ENCODE measurements around the gene SPARC.

The SPARC gene

GRCh38 chr5:151648089-151648488, 38.6 kb downstream of the SPARC start:
- no peak for TF ChIP-seq CTCF (IDR thresholded peaks at IDR 0.05; ENCODE audit: insufficient read depth, low read depth, low read length, missing control alignments)
- H3K4me3 ChIP-seq (ENCODE audit: low read length) = no peak overlapping the region
- DNase-seq (ENCODE audit: low read depth) = peak; percentile 53

- TF ChIP-seq CTCF (IDR thresholded peaks at IDR 0.05; ENCODE audit: insufficient read depth, low read depth, low read length, missing control alignments) = no peak
These were observed 39.3 kb downstream of the SPARC start for GRCh38 chr5:151647320-151647861.

GRCh38 chr5:151646334-151646733, 40.4 kb downstream of the SPARC start:
- no peak overlapping the region for H3K4me3 ChIP-seq (ENCODE audit: low read length)
- TF ChIP-seq CTCF (IDR thresholded peaks at IDR 0.05; ENCODE audit: insufficient read depth, low read depth, low read length, missing control alignments) = no peak
- DNase-seq (ENCODE audit: low read depth) = peak; percentile 69

More at GRCh38 chr5:151647320-151647861, 39.3 kb downstream of the SPARC start:
- no peak overlapping the region for H3K4me3 ChIP-seq (ENCODE audit: low read length)
- DNase-seq (ENCODE audit: low read depth) = peak; percentile 69

GRCh38 chr5:151643388-151643787, 43.3 kb downstream of the SPARC start:
- no peak for TF ChIP-seq CTCF (IDR thresholded peaks at IDR 0.05; ENCODE audit: insufficient read depth, low read depth, low read length, missing control alignments)
- DNase-seq (ENCODE audit: low read depth) = no peak
- H3K4me3 ChIP-seq (ENCODE audit: low read length) = no peak overlapping the region

GRCh38 chr5:151642472-151643140, 44.1 kb downstream of the SPARC start:
- TF ChIP-seq CTCF (IDR thresholded peaks at IDR 0.05; ENCODE audit: insufficient read depth, low read depth, low read length, missing control alignments) = no peak
- H3K4me3 ChIP-seq (ENCODE audit: low read length) = no peak overlapping the region
- DNase-seq (ENCODE audit: low read depth) = no peak

- peak overlapping the region; percentile 26 for H3K4me3 ChIP-seq (ENCODE audit: low read length)
- no peak for DNase-seq (ENCODE audit: low read depth)
- TF ChIP-seq CTCF (IDR thresholded peaks at IDR 0.05; ENCODE audit: insufficient read depth, low read depth, low read length, missing control alignments) = no peak
These were observed 48.1 kb downstream of the SPARC start for GRCh38 chr5:151638619-151639018.

- H3K4me3 ChIP-seq (ENCODE audit: low read length) = peak overlapping the region; percentile 33
- peak; percentile 98 for DNase-seq (ENCODE audit: low read depth)
- no peak for TF ChIP-seq CTCF (IDR thresholded peaks at IDR 0.05; ENCODE audit: insufficient read depth, low read depth, low read length, missing control alignments)
These were observed 49.0 kb downstream of the SPARC start for GRCh38 chr5:151637676-151638075.
